Ovary (tissue), 9 donors: ENCODE measurements around the gene TEX50. TPM values are rescaled to one million over a fixed set of nuclear protein-coding genes. Genes with fewer than 3 reads are reported as not detected.
"Not testable (repeated sequence)": the region's sequence is repeated elsewhere in the genome, so short reads cannot be mapped to it uniquely, and the experiment has no call there.

Source experiments
- DNase-seq, 5 donors: peaks; one replicate each; pipeline ENCODE4 v3.0.0-alpha.2; 2019 to 2020
- H3K27ac ChIP-seq, 2 donors: fragments of 200-600 bp; one replicate each; pipeline versions ENCODE4 v1.5.1 to v1.8.0; 2019 to 2022
- H3K27me3 ChIP-seq: fragments of 200-600 bp; one replicate; pipeline ENCODE4 v1.8.0; 2022
- H3K36me3 ChIP-seq: fragments of 200-600 bp; sonication (generic); one replicate; pipeline ENCODE4 v1.5.1; 2019
- H3K4me1 ChIP-seq: one replicate; pipeline ENCODE4 v1.8.1; 2013; ENCODE audit warnings: mild to moderate bottlenecking, moderate library complexity; ENCODE audit not compliant: insufficient read depth
- H3K4me3 ChIP-seq: fragments of 200-600 bp; sonication (generic); one replicate; pipeline ENCODE4 v1.5.1; 2017
- H3K9me3 ChIP-seq, 2 donors: fragments of 200-600 bp in 1 of 2; sonication (generic) in 1 of 2; one replicate each; pipeline versions ENCODE4 v1.5.1 to v1.8.1; 2013 to 2019; ENCODE audit warnings: mild to moderate bottlenecking in 1 of 2, moderate library complexity in 1 of 2
- EP300 ChIP-seq: sonication (generic); formaldehyde crosslinking; IDR thresholded peaks from one replicate; pipeline ENCODE4 v1.6.1; 2017; ENCODE audit warnings: antibody characterized with exemption
- POLR2A ChIP-seq: fragments of 450-650 bp; IDR thresholded peaks from one replicate; pipeline ENCODE4 v1.6.1; 2017; ENCODE audit warnings: antibody characterized with exemption, mild to moderate bottlenecking, moderate library complexity
- WGBS, 3 donors: extraction: QIAGEN DNeasy Blood & Tissue Kit in 1 of 3; methylation state at CpG; one replicate each; pipeline versions ENCODE4 v1.1.5 to v1.1.7; 2013 to 2017; 5-methylcytosine and 5-hydroxymethylcytosine counted together
- intact Hi-C, 4 donors: fragments of 100-400 bp; cut with DNase I; formaldehyde crosslinking; loops; one replicate each; pipeline versions ENCODE4 v1.11.0 to v1.15.1; 2022 to 2023
- polyA plus RNA-seq, 2 donors: library from polyadenylated mRNA; stranded (reverse); fragments of 200-250 nt in 1 of 2; fragments of 350-450 nt in 1 of 2; fragmentation: Illumina TruSeq in 1 of 2; extraction: RNeasy Lipid Tissue Mini Kit (QIAGEN cat#74804) in 1 of 2; gene quantifications; one replicate each; pipeline ENCODE4 v1.2.3, GENCODE V29; 2013 to 2014
- total RNA-seq, 7 donors: library from RNA; depleted of rRNA in 2 of 7; stranded (reverse); fragments of >200 nt in 2 of 7; fragmentation: NEBNext Ultra II Directional in 3 of 7; extraction: Animal tissue kit (Norgen Biotek cat#: 25700) in 3 of 7; gene quantifications; one replicate each; pipeline versions ENCODE4 v1.1.0 to v1.2.4, GENCODE V29; 2016 to 2023
- TF ChIP-seq, protein P1 (sequence below), 3 donors: fragments of 450-650 bp in 2 of 3; fragments of 200-600 bp in 1 of 3; IDR thresholded peaks; one replicate each; pipeline versions ENCODE4 v1.5.1 to v1.8.0; 2016 to 2022; ENCODE audit warnings: antibody characterized with exemption in 3 of 3, mild to moderate bottlenecking in 1 of 3
- donor health status: DM: no; HTN: no; CAD: no; lungs with moderate emphysema.
- donor health status: DM: no; HTN: no; CAD: no.
- donor health status: Bipolar disorder and iron deficiency.
- donor health status: DM: yes; HTN: yes; CAD: no.
- donor health status: DM: no; HTN: no; CAD: no.
- donor health status: DM: yes; HTN: yes; CAD: no.

Gene TEX50
- total and polyA plus RNA-seq, 9 donors: not detected

DNA sequence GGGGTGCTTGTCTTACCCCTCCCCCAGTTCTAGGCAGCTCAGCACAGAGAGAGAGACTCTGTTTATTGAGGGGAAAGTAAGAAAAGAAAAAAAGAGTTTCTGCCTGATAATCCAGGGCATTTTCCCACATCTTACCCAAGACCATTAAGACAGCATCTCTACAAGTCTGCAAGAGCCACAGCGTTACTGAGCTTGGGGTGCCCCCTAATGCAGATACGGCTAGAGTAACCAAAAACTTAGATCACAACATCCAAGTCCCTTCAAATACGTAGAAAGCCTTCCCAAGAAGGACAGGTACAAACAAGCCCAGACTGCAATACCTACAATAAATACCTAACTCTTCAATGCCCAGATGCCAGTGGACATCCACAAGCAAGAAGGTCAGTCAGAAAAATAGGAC is 6.2 kb upstream of the TEX50 start:
- no peaks in the 10 kb centered on the region for H3K27me3 ChIP-seq
- WGBS, 3 donors: 90 to 93% (median 92%) methylated on average over 3 of the region's 3 CpGs
- no peak for DNase-seq
- intact Hi-C loops: no loop called here
- no peaks in the 10 kb centered on the region for H3K36me3 ChIP-seq
- no peaks in the 10 kb centered on the region for H3K4me1 ChIP-seq
- H3K9me3 ChIP-seq: no peaks in the 10 kb centered on the region
- no peak for TF ChIP-seq EP300
- TF ChIP-seq POLR2A: no peak
- TF ChIP-seq, protein P1, sequence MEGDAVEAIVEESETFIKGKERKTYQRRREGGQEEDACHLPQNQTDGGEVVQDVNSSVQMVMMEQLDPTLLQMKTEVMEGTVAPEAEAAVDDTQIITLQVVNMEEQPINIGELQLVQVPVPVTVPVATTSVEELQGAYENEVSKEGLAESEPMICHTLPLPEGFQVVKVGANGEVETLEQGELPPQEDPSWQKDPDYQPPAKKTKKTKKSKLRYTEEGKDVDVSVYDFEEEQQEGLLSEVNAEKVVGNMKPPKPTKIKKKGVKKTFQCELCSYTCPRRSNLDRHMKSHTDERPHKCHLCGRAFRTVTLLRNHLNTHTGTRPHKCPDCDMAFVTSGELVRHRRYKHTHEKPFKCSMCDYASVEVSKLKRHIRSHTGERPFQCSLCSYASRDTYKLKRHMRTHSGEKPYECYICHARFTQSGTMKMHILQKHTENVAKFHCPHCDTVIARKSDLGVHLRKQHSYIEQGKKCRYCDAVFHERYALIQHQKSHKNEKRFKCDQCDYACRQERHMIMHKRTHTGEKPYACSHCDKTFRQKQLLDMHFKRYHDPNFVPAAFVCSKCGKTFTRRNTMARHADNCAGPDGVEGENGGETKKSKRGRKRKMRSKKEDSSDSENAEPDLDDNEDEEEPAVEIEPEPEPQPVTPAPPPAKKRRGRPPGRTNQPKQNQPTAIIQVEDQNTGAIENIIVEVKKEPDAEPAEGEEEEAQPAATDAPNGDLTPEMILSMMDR (IDR thresholded peaks at IDR 0.05): no peak
- H3K4me3 ChIP-seq: no peak overlapping the region
- no peak overlapping the region for H3K27ac ChIP-seq

DNA sequence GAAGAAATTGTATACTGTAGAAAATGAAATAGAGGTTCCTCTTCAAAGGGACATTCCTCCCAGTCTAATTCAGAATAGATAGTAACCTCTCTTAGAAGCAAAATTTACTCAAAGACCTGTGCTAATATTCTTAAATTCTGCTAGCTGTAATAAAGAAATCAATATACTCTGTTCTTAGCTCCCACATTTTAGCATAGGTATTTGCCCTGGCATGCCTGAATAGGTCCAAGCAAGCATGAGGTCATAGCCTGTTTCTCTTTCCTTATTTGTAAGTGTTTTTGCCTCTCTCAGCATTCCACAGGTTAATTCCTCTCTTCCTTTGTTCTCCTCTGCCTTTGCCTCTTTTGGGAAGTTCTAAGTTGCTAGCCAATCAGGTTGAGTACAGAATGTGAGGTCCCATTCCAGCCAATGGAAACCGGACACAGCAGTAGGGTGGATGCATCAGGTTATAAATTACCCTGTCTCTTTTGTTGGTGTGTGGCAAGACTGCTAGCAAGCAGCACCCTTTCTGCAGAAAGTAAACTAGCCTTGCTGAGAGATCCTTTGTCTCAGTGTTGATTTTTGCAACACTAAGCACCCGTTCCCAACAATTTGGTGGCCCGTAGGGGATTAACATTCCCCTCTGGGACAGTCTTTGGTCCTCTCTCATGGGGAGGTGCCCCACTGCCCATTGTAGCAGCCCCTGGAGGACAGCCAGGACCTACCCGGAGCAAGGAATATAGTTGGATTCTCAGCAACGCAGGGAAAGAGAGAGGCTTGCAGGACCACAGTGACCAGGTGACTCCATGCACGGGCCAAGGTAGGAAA is 2.3 kb downstream of the TEX50 start:
- H3K27ac ChIP-seq, DNase-seq, intact Hi-C loops, H3K4me1 ChIP-seq, H3K27me3 ChIP-seq, H3K36me3 ChIP-seq, H3K4me3 ChIP-seq, H3K9me3 ChIP-seq: not testable (repeated sequence)
- 95 to 96% (median 96%) methylated on average over 6 of the region's 6 CpGs for WGBS, 3 donors

DNA sequence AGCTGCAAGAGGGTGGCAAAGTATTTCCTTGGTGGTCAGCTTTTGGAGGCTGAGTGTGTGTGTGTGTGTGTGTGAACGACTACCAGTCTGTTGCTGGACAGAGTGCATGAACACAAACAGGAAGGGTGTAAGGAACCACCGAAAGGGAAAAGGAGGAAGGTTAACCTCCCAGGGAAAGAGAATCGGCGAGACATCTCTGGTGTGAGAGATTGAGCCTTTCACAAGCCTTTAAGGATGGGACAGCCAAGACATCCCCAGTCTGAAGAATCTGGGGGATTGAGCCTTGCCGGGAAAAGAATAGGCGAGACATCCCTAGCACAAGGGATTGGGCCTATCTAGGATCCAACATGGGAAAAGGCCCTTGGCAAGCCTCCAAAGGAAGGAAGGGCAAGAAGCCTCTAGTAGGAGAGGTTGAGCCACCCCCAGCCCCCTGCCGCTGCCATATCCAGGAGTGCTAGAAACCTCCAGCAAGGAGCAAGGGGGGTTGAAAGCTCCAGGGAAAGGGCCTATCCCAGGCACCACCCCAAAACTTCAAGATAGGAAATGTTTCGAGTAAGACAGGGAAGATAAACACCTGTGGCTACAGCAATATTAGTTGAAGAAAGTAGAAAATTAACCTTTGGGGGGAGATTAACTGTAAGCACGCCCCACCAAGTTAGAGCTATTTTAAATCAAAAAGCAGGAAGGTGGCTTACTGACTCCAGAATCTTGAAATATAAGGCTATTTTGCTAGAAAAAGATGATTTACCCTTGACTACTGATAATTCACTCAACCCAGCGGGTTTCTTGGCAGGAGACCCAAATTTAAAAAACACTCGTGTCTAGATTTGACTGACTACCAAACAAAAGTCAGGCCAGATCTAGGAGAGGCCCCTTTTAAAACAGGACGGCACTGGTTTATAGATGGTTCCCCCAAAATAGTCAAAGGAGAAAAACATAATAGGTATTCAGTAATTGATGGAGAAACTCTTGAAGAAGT is 3.2 kb downstream of the TEX50 start:
- TF ChIP-seq POLR2A: no peak
- no peak for TF ChIP-seq EP300
- TF ChIP-seq, protein P1 (IDR thresholded peaks at IDR 0.05): no peak

DNA sequence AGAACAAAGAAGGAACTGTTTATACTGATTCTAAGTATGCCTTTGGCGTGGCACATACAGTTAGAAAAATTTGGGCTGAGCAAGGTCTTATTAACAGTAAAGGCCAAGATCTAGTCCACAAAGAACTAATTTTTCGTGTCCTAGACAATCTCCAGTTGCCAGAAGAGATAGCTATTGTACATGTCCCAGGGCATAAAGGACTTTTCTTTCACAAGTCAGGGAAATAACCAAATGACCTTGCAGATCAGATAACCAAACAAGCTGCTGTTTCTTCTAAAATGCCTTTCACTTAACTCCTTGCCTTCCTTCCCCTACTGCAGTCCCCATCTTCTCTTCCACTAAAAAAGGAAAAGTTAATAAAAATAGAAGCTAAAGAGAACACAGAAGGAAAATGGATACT is 4.0 kb downstream of the TEX50 start:
- no peak for TF ChIP-seq EP300
- no peak for TF ChIP-seq POLR2A
- TF ChIP-seq, protein P1 (IDR thresholded peaks at IDR 0.05): no peak
- WGBS, 3 donors: 22 to 24% (median 23%) methylated on average over 2 of the region's 2 CpGs
- intact Hi-C loops: no loop called here
- H3K9me3 ChIP-seq: no peaks in the 10 kb centered on the region
- peaks cover 1% of the 10 kb centered on the region for H3K4me1 ChIP-seq
- no peak overlapping the region for H3K27ac ChIP-seq
- no peaks in the 10 kb centered on the region for H3K36me3 ChIP-seq
- no peak overlapping the region for H3K4me3 ChIP-seq
- no peak for DNase-seq
- no peaks in the 10 kb centered on the region for H3K27me3 ChIP-seq

More for the DNA sequence above, 3.2 kb downstream of the TEX50 start:
- H3K36me3 ChIP-seq: no peaks in the 10 kb centered on the region
- peaks cover 1% of the 10 kb centered on the region for H3K4me1 ChIP-seq
- intact Hi-C loops: no loop called here
- H3K4me3 ChIP-seq: no peak overlapping the region
- H3K27ac ChIP-seq: no peak overlapping the region
- H3K9me3 ChIP-seq: no peaks in the 10 kb centered on the region
- no peaks in the 10 kb centered on the region for H3K27me3 ChIP-seq
- no peak for DNase-seq
- 59 to 61% (median 59%) methylated on average over 12 of the region's 12 CpGs for WGBS, 3 donors

DNA sequence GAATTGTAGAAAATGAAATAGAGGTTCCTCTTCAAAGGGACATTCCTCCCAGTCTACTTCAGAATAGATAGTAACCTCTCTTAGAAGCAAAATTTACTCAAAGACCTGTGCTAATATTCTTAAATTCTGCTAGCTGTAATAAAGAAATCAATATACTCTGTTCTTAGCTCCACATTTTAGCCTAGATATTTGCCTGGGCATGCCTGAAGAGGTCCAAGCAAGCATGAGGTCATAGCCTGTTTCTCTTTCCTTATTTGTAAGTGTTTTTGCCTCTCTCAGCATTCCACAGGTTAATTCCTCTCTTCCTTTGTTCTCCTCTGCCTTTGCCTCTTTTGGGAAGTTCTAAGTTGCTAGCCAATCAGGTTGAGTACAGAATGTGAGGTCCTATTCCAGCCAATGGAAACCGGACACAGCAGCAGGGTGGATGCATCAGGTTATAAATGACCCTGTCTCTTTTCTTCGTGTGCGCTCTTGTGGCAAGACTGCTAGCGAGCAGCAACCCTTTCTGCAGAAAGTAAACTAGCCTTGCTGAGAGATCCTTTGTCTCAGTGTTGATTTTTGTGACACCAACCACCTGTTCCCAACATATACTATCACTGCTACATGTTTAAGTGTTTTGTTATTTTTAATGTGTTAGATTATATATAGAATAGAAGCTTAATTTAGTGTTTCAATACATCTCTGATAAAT is 7.5 kb downstream of the TEX50 start:
- H3K27ac ChIP-seq, intact Hi-C loops, H3K9me3 ChIP-seq, H3K36me3 ChIP-seq, DNase-seq, H3K4me1 ChIP-seq, H3K4me3 ChIP-seq, H3K27me3 ChIP-seq: not testable (repeated sequence)
- WGBS, 3 donors: 92 to 96% (median 96%) methylated on average over 4 of the region's 4 CpGs
